GM12864 (cell line): Measurements from ENCODE around the gene ZFP1.

Experiments used
- DNase-seq: peaks from one replicate; pipeline ENCODE4 v3.0.0-alpha.2; 2011; ENCODE audit warnings: low read depth
- H3K4me3 ChIP-seq: 2 replicates; pipeline ENCODE4 v1.5.1; 2011; ENCODE audit warnings: mild to moderate bottlenecking, low read depth, low read length, control low read depth
- TF ChIP-seq, protein P1 (sequence below): IDR thresholded peaks from 2 replicates; pipeline ENCODE4 v1.5.1; 2011; ENCODE audit warnings: low read depth, mild to moderate bottlenecking, moderate library complexity, low read length, control low read depth, inconsistent platforms; ENCODE audit errors: missing control alignments

Gene ZFP1

DNA sequence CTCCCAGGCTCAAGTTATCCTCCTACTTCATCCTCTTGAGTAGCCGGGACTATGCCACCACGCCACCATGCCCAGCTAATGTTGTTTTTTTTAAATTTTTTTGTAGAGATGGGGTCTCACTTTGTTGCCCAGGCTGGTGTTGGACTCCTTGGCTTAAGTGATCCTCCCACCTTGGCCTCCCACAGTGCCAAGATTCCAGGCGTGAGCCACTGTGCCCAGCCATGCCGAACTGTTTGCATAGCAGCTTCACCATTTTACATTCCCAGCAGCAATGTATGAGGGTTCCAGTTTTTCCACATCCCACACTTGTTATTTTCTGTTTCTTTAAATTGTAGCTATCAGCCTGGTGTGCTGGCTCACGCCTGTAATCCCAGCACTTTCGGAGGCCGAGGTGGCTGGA, 68.3 kb downstream of the ZFP1 start:
- TF ChIP-seq, protein P1, sequence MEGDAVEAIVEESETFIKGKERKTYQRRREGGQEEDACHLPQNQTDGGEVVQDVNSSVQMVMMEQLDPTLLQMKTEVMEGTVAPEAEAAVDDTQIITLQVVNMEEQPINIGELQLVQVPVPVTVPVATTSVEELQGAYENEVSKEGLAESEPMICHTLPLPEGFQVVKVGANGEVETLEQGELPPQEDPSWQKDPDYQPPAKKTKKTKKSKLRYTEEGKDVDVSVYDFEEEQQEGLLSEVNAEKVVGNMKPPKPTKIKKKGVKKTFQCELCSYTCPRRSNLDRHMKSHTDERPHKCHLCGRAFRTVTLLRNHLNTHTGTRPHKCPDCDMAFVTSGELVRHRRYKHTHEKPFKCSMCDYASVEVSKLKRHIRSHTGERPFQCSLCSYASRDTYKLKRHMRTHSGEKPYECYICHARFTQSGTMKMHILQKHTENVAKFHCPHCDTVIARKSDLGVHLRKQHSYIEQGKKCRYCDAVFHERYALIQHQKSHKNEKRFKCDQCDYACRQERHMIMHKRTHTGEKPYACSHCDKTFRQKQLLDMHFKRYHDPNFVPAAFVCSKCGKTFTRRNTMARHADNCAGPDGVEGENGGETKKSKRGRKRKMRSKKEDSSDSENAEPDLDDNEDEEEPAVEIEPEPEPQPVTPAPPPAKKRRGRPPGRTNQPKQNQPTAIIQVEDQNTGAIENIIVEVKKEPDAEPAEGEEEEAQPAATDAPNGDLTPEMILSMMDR: no peak

DNA sequence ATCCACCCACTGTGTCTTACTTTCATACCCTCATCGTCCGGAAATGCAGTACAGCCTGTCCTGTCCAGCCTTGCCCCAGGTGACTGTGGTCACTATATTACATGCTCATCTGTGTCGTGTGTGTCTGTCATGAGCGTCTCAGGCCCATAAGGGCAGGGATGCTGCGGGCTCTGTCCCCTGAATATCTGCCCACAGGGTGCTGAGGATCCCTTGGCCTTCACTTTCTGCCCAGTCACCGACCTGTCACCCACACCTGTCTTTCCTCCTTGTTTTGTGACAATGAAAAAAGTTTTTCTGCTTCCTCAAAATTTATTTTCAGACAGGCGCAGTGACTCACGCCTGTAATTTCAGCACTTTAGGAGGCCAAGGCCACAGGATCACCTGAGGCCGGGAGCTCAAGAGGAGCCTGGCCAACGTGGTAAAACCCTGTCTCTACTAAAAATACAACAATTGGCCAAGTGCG, 69.1 kb downstream of the ZFP1 start:
- no peak overlapping the region for H3K4me3 ChIP-seq
- TF ChIP-seq, protein P1: no peak
- no peak for DNase-seq

More for the DNA sequence above, 68.3 kb downstream of the ZFP1 start:
- no peak overlapping the region for H3K4me3 ChIP-seq
- no peak for DNase-seq

DNA sequence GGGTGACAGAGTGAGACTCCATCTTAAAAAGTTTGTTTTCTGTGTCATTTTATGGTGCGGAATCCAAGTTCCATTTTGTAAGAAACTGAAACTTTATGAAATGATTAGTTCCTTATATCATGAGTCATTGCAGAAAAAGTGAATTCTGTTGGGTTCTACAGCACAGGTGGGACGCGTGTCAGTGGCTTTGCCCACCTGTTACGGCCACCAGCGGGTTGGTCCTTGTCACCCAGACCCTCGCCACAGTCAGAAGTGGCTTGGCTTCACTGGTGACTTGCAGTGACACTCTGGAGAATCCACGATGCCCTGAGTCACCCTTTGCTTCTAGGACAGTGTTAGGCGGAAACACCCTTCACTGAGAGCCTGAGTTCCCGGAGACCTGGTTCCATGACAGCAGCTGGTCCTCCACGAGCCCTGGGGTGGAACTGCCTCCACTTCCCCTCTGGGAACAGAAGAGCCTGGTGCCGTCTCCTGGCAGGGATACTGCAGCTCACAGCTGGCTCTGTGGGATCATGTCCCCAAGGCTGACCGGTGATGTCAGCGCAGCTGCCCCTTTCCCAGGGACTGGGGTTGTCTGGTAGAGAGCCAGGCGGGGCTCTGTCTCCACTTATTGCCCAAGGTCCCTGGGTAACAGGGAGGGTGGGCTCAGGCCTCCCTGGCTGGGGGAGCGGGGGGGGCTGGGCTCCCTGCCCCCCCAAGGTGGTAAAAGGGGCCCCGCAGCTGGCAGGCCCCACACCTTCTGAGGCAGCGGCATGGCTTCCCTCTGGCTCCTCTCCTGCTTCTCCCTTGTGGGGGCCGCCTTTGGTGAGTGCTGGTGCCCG, 70.1 kb downstream of the ZFP1 start, which contains the start of gene CTRB1:
TSS of gene CTRB1 (plus strand) at position 733 of the 821 bp plus-strand sequence. CDS start at position 753, 20 bp downstream.
- peak; percentile 41 for DNase-seq
- TF ChIP-seq, protein P1: no peak
- H3K4me3 ChIP-seq: no peak within 1 kb of the TSS

DNA sequence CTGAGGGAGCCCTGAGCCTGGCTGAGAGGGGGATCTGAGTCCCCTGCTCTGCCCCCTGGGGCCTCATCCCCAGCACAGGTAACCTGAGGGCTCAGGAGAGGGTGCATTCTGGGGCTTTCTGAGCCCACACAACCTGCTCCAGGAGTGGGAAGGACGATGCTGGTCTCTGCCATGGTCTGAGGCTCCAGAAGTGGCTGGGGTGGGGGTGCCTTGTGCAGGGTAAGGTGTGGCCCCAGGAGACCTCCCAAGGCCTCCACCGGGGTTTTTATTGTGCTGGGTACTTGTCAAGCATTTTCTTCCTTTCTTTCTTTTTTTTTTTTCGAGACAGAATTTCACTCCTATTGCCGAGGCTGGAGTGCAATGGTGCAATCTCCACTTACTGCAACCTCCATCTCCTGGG, 70.8 kb downstream of the ZFP1 start:
- TF ChIP-seq, protein P1: no peak
- DNase-seq: no peak
- no peak overlapping the region for H3K4me3 ChIP-seq

DNA sequence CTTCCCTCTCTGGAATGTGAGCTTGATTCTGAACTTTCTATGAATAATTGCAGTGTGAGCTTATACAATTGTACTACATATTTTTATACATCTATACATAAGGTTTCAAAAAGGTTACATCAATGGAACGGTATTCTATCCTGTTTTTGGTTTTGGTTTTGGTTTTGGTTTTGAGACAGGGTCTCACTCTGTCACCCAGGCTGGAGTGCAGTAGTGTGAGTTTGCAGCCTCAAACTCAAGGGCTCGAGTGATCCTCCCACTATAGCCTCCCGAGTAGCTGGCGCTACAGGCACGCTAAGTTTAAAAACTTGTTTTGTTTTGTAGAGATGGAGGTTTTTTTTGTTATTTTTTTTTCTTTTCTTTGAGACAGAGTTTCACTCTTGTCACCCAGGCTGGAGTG, 71.5 kb downstream of the ZFP1 start:
- DNase-seq: no peak
- TF ChIP-seq, protein P1: no peak
- H3K4me3 ChIP-seq: no peak overlapping the region
